Endothelial cell (in vitro differentiated cells): ENCODE results near the gene OSBPL6. TPM values are rescaled to one million over a fixed set of nuclear protein-coding genes. Genes with fewer than 3 reads are reported as not detected.

Experiments
- DNase-seq: peaks from one replicate; pipeline ENCODE4 v3.0.0; 2021; ENCODE audit warnings: low spot score
- H3K27ac Mint-ChIP-seq: one replicate; pipeline ENCODE4 v1.8.0; 2021; ENCODE audit warnings: mixed read lengths, inconsistent platforms; ENCODE audit not compliant: unreplicated experiment
- H3K27me3 Mint-ChIP-seq: one replicate; pipeline ENCODE4 v1.8.0; 2021; ENCODE audit warnings: mild to moderate bottlenecking, moderate library complexity, mixed read lengths, inconsistent platforms; ENCODE audit not compliant: unreplicated experiment
- H3K36me3 Mint-ChIP-seq: one replicate; pipeline ENCODE4 v1.8.0; 2021; ENCODE audit warnings: mild to moderate bottlenecking, low read depth, mixed read lengths, inconsistent platforms; ENCODE audit not compliant: unreplicated experiment
- H3K4me1 Mint-ChIP-seq: one replicate; pipeline ENCODE4 v1.8.0; 2021; ENCODE audit warnings: mild to moderate bottlenecking, mixed read lengths, inconsistent platforms; ENCODE audit not compliant: unreplicated experiment
- H3K4me3 Mint-ChIP-seq: one replicate; pipeline ENCODE4 v1.8.0; 2021; ENCODE audit warnings: mild to moderate bottlenecking, mixed read lengths, inconsistent platforms; ENCODE audit not compliant: unreplicated experiment
- H3K9me3 Mint-ChIP-seq: one replicate; pipeline ENCODE4 v1.8.0; 2021; ENCODE audit warnings: mixed read lengths, inconsistent platforms; ENCODE audit not compliant: unreplicated experiment
- CTCF ChIP-seq: fragments of 200-600 bp; sonication (generic); IDR thresholded peaks from one replicate; pipeline ENCODE4 v1.5.0; 2021; ENCODE audit warnings: antibody characterized with exemption; ENCODE audit not compliant: unreplicated experiment
- total RNA-seq: library from RNA; stranded (reverse); fragmentation: NEBNext Ultra II Directional; extraction: Animal tissue kit (Norgen Biotek cat#: 25700); gene quantifications from one replicate; pipeline ENCODE4 v1.2.1, GENCODE V29; 2021; ENCODE audit not compliant: unreplicated experiment

The OSBPL6 gene
- total RNA-seq, 1 donor from 2014 or later: 3.0 TPM

- Mint-ChIP-seq H3K36me3 (no peaks in the 10 kb centered on the region), H3K4me1 (peaks cover 6% of the 10 kb centered on the region), H3K27me3 (peaks cover 1% of the 10 kb centered on the region), H3K27ac (no peak overlapping the region), H3K4me3 (no peak overlapping the region), H3K9me3 (no peaks in the 10 kb centered on the region)
- DNase-seq: no peak
- TF ChIP-seq CTCF: no peak
Observed at GRCh38 chr2:178155524-178155923, 38.8 kb upstream of the OSBPL6 start.

DNA sequence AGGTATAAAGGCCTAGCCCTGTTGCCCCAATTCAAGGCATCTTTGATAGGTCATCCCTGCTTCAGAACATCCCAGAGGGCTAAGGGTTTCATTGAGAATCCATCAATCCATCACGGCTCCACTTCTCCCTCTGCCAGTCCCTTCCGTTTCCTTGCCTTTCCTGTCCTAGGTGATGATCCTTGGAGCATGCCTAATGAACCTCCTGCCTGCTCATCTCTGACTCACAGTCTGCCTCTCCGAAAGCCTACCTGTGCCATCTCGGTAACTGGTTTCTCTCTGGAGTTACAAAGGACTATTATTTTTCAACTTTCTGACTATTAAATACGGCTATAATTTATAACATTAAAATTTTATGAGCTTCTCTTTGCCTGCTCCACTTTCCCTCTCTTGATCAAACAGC is 36.7 kb upstream of the OSBPL6 start:
- Mint-ChIP-seq H3K9me3 (no peaks in the 10 kb centered on the region), H3K4me1 (peaks cover 6% of the 10 kb centered on the region), H3K4me3 (no peak overlapping the region), H3K27me3 (peaks cover 1% of the 10 kb centered on the region), H3K27ac (no peak overlapping the region), H3K36me3 (no peaks in the 10 kb centered on the region)
- TF ChIP-seq CTCF: no peak
- DNase-seq: no peak

GRCh38 chr2:178159966-178160365 is 34.3 kb upstream of the OSBPL6 start:
- no peaks in the 10 kb centered on the region for H3K9me3 Mint-ChIP-seq
- peaks cover 15% of the 10 kb centered on the region for H3K4me1 Mint-ChIP-seq
- no peak for DNase-seq
- no peaks in the 10 kb centered on the region for H3K36me3 Mint-ChIP-seq
- H3K27me3 Mint-ChIP-seq: peaks cover 1% of the 10 kb centered on the region
- no peak for TF ChIP-seq CTCF
- no peak overlapping the region for H3K27ac Mint-ChIP-seq
- no peak overlapping the region for H3K4me3 Mint-ChIP-seq

GRCh38 chr2:178160601-178161000 is 33.7 kb upstream of the OSBPL6 start:
- no peak for DNase-seq
- H3K9me3 Mint-ChIP-seq: no peaks in the 10 kb centered on the region
- no peak overlapping the region for H3K27ac Mint-ChIP-seq
- no peak overlapping the region for H3K4me3 Mint-ChIP-seq
- peaks cover 1% of the 10 kb centered on the region for H3K27me3 Mint-ChIP-seq
- no peak for TF ChIP-seq CTCF
- peaks cover 15% of the 10 kb centered on the region for H3K4me1 Mint-ChIP-seq
- H3K36me3 Mint-ChIP-seq: no peaks in the 10 kb centered on the region

DNA sequence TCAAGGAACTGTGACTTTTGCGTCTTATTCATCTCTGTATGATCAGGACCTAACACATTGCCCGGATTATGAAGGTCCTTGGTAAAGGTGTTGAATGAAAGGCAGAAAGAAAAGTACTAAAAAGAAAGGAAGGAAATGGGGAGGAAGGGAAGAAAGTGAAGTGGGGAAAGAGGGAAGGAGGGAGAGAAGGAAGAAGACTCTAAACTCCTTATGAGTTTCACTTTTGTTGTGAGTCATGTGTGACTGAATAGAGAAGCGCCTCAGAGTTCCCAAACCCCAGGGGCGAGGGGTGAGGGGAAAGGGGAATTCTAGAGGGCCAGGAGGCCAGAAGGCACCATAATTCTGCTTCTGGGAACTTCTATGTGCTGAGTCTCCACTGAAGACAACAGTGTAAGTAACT is 30.9 kb upstream of the OSBPL6 start:
- H3K9me3 Mint-ChIP-seq: no peaks in the 10 kb centered on the region
- H3K4me3 Mint-ChIP-seq: no peak overlapping the region
- no peak for TF ChIP-seq CTCF
- no peak overlapping the region for H3K27ac Mint-ChIP-seq
- H3K4me1 Mint-ChIP-seq: peaks cover 10% of the 10 kb centered on the region
- DNase-seq: no peak
- H3K27me3 Mint-ChIP-seq: no peaks in the 10 kb centered on the region
- H3K36me3 Mint-ChIP-seq: no peaks in the 10 kb centered on the region
